Spleen (tissue), 7 donors: ENCODE results near the gene SPATA33.

ENCODE experiments used
- CTCF ChIP-seq, 11 experiments: fragments of 200-600 bp in 7 of 11; fragments of 450-650 bp in 4 of 11; sonication (generic) in 4 of 11; IDR thresholded peaks in 8 of 11; conservative IDR thresholded peaks in 3 of 11; 1 replicate in 7 of 11; 2 replicates in 4 of 11; pipeline versions ENCODE4 v1.4.0 to v1.8.0; 2016 to 2021; ENCODE audit warnings: antibody characterized with exemption in 11 of 11, inconsistent platforms in 4 of 11, mild to moderate bottlenecking in 1 of 11
- POLR2A ChIP-seq, 3 donors: fragments of 450-650 bp; IDR thresholded peaks; one replicate each; pipeline ENCODE4 v1.5.1; 2017; ENCODE audit warnings: antibody characterized with exemption in 3 of 3, mild to moderate bottlenecking in 1 of 3
- POLR2AphosphoS5 ChIP-seq, 3 donors: sonication (generic); formaldehyde crosslinking; IDR thresholded peaks; one replicate each; pipeline ENCODE4 v1.5.1; 2017; ENCODE audit warnings: antibody characterized with exemption in 3 of 3
- donor health status: DM: no; HTN: no; CAD: no; lungs with moderate emphysema.
- donor health status: DM: no; HTN: no; CAD: no.
- donor health status: DM: no; HTN: no; CAD: no.

- TF ChIP-seq POLR2AphosphoS5 (IDR thresholded peaks at IDR 0.05) = no peak
- no peak for TF ChIP-seq CTCF (IDR thresholded peaks at IDR 0.05 in 8 of 11, conservative IDR thresholded peaks at IDR 0.05 in 3 of 11)
- TF ChIP-seq POLR2A (IDR thresholded peaks at IDR 0.05) = no peak
Measured at GRCh38 chr16:89689142-89689541, 31.5 kb downstream of the SPATA33 start.
